ENCODE data around the gene TBX3.

DNA sequence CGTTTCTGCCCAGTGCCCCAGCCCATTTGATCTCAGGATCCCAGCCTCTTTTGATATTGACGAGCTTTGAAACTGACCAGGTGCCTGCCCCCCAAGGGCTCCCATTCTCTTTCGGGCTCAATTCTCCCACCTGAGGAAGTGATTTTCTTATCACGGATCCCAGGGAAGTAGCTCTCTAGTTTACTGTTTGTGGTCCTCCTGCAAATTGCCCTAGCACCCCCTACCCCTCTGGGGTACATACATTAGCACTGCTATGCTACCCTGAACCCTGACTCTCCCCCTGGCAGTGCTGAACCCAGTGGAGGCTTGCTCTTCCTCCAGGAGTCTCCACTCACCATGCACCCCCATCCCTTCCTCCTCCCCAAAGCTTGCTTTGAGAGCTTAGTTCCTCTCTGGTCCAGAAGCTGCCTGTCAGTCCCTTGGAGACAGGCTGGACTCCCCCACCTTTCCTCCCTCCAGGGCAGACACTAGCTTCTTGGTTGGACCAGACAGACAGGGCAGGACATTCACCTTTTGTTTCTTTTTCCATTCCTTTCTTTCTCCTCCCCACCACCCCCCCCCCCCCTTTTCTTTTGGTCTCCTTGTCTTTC lies 4.4 kb upstream of the TBX3 start:
- TF ChIP-seq, protein P1, sequence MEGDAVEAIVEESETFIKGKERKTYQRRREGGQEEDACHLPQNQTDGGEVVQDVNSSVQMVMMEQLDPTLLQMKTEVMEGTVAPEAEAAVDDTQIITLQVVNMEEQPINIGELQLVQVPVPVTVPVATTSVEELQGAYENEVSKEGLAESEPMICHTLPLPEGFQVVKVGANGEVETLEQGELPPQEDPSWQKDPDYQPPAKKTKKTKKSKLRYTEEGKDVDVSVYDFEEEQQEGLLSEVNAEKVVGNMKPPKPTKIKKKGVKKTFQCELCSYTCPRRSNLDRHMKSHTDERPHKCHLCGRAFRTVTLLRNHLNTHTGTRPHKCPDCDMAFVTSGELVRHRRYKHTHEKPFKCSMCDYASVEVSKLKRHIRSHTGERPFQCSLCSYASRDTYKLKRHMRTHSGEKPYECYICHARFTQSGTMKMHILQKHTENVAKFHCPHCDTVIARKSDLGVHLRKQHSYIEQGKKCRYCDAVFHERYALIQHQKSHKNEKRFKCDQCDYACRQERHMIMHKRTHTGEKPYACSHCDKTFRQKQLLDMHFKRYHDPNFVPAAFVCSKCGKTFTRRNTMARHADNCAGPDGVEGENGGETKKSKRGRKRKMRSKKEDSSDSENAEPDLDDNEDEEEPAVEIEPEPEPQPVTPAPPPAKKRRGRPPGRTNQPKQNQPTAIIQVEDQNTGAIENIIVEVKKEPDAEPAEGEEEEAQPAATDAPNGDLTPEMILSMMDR (IDR thresholded peaks at IDR 0.05; ENCODE audit: borderline replicate concordance, extremely low read depth, low read length, poor library complexity, severe bottlenecking): no peak
- no peak for TF ChIP-seq EZH2 (IDR thresholded peaks at IDR 0.05; ENCODE audit: borderline replicate concordance, low read depth, low read length, severe bottlenecking)
